ENCODE measurements around the gene B3GAT2. TPM values are rescaled to one million over a fixed set of nuclear protein-coding genes. Genes with fewer than 3 reads are reported as not detected.
"Not testable (repeated sequence)": the region's sequence is repeated elsewhere in the genome, so short reads cannot be mapped to it uniquely, and the experiment has no call there.

Gene B3GAT2
- total RNA-seq, 2 donors from 2014 or later = 0.31 to 0.42 TPM

DNA sequence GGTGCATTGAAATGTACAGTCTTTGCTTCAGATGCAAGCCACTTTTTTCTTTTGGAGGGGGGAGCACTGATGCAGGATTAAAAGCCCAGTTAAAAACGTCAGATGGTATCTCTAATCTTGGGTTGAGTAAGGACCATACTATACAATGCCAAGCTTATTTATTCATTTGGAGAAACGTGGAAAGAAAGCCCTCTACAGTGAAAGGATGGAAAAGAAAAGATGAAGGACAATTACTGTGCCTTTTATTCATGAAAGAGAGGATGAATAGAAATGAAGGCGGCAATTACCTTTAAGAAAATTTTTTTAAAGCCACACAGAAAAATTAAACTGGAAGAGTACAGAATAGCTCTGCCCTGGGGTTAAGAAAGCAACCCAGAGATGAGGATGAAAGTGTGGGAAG lies 2.7 kb downstream of the B3GAT2 start:
- H3K4me3 Mint-ChIP-seq = no peak overlapping the region
- no peaks in the 10 kb centered on the region for H3K4me1 ChIP-seq (ENCODE audit: control insufficient read depth, insufficient read depth, low read length)
- TF ChIP-seq, protein P1, sequence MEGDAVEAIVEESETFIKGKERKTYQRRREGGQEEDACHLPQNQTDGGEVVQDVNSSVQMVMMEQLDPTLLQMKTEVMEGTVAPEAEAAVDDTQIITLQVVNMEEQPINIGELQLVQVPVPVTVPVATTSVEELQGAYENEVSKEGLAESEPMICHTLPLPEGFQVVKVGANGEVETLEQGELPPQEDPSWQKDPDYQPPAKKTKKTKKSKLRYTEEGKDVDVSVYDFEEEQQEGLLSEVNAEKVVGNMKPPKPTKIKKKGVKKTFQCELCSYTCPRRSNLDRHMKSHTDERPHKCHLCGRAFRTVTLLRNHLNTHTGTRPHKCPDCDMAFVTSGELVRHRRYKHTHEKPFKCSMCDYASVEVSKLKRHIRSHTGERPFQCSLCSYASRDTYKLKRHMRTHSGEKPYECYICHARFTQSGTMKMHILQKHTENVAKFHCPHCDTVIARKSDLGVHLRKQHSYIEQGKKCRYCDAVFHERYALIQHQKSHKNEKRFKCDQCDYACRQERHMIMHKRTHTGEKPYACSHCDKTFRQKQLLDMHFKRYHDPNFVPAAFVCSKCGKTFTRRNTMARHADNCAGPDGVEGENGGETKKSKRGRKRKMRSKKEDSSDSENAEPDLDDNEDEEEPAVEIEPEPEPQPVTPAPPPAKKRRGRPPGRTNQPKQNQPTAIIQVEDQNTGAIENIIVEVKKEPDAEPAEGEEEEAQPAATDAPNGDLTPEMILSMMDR (conservative IDR thresholded peaks at IDR 0.05) = no peak
- H3K27me3 Mint-ChIP-seq (ENCODE audit: insufficient read depth) = peaks cover 59% of the 10 kb centered on the region
- no peak for DNase-seq
- 66 to 100% methylated on average over 1 to 3 of the region's 3 CpGs for WGBS, 2 experiments (ENCODE audit: insufficient coverage in 1 of 2, insufficient read length in 1 of 2)
- H3K4me1 Mint-ChIP-seq = peaks cover 4% of the 10 kb centered on the region
- no peak overlapping the region for H3K27ac ChIP-seq (ENCODE audit: low read depth, low read length)
- peaks cover 78% of the 10 kb centered on the region for H3K27me3 ChIP-seq (ENCODE audit: control insufficient read depth, insufficient read depth, low read length, poor library complexity, severe bottlenecking)
- no peaks in the 10 kb centered on the region for H3K9me3 Mint-ChIP-seq
- no peaks in the 10 kb centered on the region for H3K36me3 ChIP-seq (ENCODE audit: control insufficient read depth, insufficient read depth, low read length)
- no peak overlapping the region for H3K4me3 ChIP-seq (ENCODE audit: low read length)
- no peaks in the 10 kb centered on the region for H3K9me3 ChIP-seq (ENCODE audit: control insufficient read depth, low read length)
- no peak overlapping the region for H3K9ac ChIP-seq (ENCODE audit: extremely low read depth, low read length, poor library complexity, severe bottlenecking)
- no peaks in the 10 kb centered on the region for H3K36me3 Mint-ChIP-seq (ENCODE audit: low read depth)
- H3K27ac Mint-ChIP-seq = no peak overlapping the region

- no peaks in the 10 kb centered on the region for H3K36me3 Mint-ChIP-seq (ENCODE audit: low read depth)
- H3K27me3 Mint-ChIP-seq (ENCODE audit: insufficient read depth) = peaks cover 44% of the 10 kb centered on the region
- peaks cover 4% of the 10 kb centered on the region for H3K4me1 Mint-ChIP-seq
Measured at GRCh38 chr6:70952608-70953165, 4.2 kb downstream of the B3GAT2 start.

DNA sequence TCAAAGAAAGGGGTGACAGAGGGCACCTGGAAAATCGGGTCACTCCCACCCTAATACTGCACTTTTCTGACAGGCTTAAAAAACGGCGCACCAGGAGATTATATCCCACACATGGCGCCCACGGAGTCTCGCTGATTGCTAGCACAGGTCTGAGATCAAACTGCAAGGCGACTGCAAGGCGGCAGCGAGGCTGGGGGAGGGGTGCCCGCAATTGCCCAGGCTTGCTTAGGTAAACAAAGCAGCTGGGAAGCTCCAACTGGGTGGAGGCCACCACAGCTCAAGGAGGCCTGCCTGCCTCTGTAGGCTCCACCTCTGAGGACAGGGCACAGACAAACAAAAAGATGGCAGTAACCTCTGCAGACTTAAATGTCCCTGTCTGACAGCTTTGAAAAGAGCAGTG lies 12.5 kb downstream of the B3GAT2 start:
- H3K4me3 ChIP-seq (ENCODE audit: low read length); H3K27ac Mint-ChIP-seq; DNase-seq; H3K36me3 Mint-ChIP-seq (ENCODE audit: low read depth); H3K4me1 ChIP-seq (ENCODE audit: control insufficient read depth, insufficient read depth, low read length); H3K4me1 Mint-ChIP-seq; H3K27me3 Mint-ChIP-seq (ENCODE audit: insufficient read depth); H3K9me3 ChIP-seq (ENCODE audit: control insufficient read depth, low read length); H3K27me3 ChIP-seq (ENCODE audit: control insufficient read depth, insufficient read depth, low read length, poor library complexity, severe bottlenecking); H3K36me3 ChIP-seq (ENCODE audit: control insufficient read depth, insufficient read depth, low read length); H3K4me3 Mint-ChIP-seq; H3K27ac ChIP-seq (ENCODE audit: low read depth, low read length); H3K9ac ChIP-seq (ENCODE audit: extremely low read depth, low read length, poor library complexity, severe bottlenecking): not testable (repeated sequence)
- 82 to 100% methylated on average over 4 to 10 of the region's 10 CpGs for WGBS, 2 experiments (ENCODE audit: insufficient coverage in 1 of 2, insufficient read length in 1 of 2)
- H3K9me3 Mint-ChIP-seq = peaks cover 12% of the 10 kb centered on the region

More at GRCh38 chr6:70952608-70953165, 4.2 kb downstream of the B3GAT2 start:
- Mint-ChIP-seq H3K9me3 (no peaks in the 10 kb centered on the region), H3K4me3 (no peak overlapping the region), H3K27ac (no peak overlapping the region)
- no peak overlapping the region for H3K4me3 ChIP-seq (ENCODE audit: low read length)
- no peaks in the 10 kb centered on the region for H3K9me3 ChIP-seq (ENCODE audit: control insufficient read depth, low read length)
- no peak overlapping the region for H3K27ac ChIP-seq (ENCODE audit: low read depth, low read length)
- WGBS, 2 experiments (ENCODE audit: insufficient coverage in 1 of 2, insufficient read length in 1 of 2) = 90% methylated on average over 3 of the region's 3 CpGs; no CpG with 5 or more reads in 1 of the 2 experiments
- no peak overlapping the region for H3K9ac ChIP-seq (ENCODE audit: extremely low read depth, low read length, poor library complexity, severe bottlenecking)
- TF ChIP-seq, protein P1 (conservative IDR thresholded peaks at IDR 0.05) = no peak
- no peaks in the 10 kb centered on the region for H3K36me3 ChIP-seq (ENCODE audit: control insufficient read depth, insufficient read depth, low read length)
- H3K4me1 ChIP-seq (ENCODE audit: control insufficient read depth, insufficient read depth, low read length) = no peaks in the 10 kb centered on the region
- no peak for DNase-seq
- peaks cover 63% of the 10 kb centered on the region for H3K27me3 ChIP-seq (ENCODE audit: control insufficient read depth, insufficient read depth, low read length, poor library complexity, severe bottlenecking)

DNA sequence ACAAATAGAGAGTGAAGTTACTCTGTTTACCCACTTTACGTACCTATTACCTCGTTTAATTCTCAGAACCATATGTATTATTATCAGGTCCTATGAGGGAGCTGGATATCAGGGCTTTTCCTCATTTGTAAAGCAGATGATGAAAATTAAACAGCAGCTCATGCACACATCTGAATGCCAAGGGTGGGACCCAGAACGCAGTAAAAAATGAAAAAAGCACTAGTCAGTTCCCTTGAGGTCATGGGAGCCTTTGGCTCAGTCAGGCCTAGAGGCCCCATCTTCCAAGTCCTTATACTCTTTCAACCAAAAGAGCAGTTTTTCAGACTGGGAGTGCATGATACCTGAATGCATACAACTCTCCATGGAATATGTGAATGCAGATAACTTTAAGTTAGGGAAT lies 23.0 kb downstream of the B3GAT2 start:
- Mint-ChIP-seq H3K36me3 (ENCODE audit: low read depth) (no peaks in the 10 kb centered on the region), H3K4me1 (no peaks in the 10 kb centered on the region), H3K9me3 (peaks cover 7% of the 10 kb centered on the region), H3K27ac (no peak overlapping the region), H3K27me3 (ENCODE audit: insufficient read depth) (no peaks in the 10 kb centered on the region), H3K4me3 (no peak overlapping the region)
- H3K9ac ChIP-seq (ENCODE audit: extremely low read depth, low read length, poor library complexity, severe bottlenecking) = no peak overlapping the region
- WGBS, 2 experiments (ENCODE audit: insufficient coverage in 1 of 2, insufficient read length in 1 of 2) = 94% methylated on average over 3 of the region's 3 CpGs; no CpG with 5 or more reads in 1 of the 2 experiments
- TF ChIP-seq, protein P1 (conservative IDR thresholded peaks at IDR 0.05) = no peak
- no peaks in the 10 kb centered on the region for H3K9me3 ChIP-seq (ENCODE audit: control insufficient read depth, low read length)
- no peak overlapping the region for H3K27ac ChIP-seq (ENCODE audit: low read depth, low read length)
- H3K4me1 ChIP-seq (ENCODE audit: control insufficient read depth, insufficient read depth, low read length) = no peaks in the 10 kb centered on the region
- H3K4me3 ChIP-seq (ENCODE audit: low read length) = no peak overlapping the region
- no peak for DNase-seq
- no peaks in the 10 kb centered on the region for H3K36me3 ChIP-seq (ENCODE audit: control insufficient read depth, insufficient read depth, low read length)
- H3K27me3 ChIP-seq (ENCODE audit: control insufficient read depth, insufficient read depth, low read length, poor library complexity, severe bottlenecking) = no peaks in the 10 kb centered on the region
